ENCODE data around the gene ZKSCAN2. TPM values are rescaled to one million over a fixed set of nuclear protein-coding genes. Genes with fewer than 3 reads are reported as not detected.

The ZKSCAN2 gene
- total and polyA plus RNA-seq, 9 of the 15 experiments (the other 6 are each of a cell fraction or from before 2014, with no cell fraction given), result 1.3 to 9.5 (median 4.2) TPM

DNA sequence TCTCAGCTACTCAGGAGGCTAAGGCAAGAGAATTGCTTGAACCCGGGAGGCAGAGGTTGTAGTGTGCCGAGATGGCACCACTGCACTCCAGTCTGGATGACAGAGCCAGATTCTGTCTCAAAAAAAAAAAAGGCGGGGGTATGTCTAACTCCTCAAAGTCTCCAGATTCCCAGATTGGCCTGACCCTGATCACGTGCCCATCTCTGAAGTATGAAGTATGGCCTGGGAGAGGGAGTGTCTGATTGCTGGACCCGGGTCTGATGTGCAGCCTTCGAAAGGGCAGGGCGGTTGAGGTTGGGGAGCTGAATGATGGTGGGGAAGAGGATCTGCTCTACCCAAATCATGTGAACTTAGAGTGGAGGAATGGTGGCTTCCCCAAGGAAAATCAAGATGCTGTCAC, 58.2 kb downstream of the ZKSCAN2 start:
- 15% methylated on average over 7 of the region's 7 CpGs for WGBS (ENCODE audit: insufficient coverage, low coverage, missing lambda C conversion rate)
- DNase-seq (ENCODE audit: extremely low read depth in 1 of 4, low spot score in 3 of 4), result no peak
- H3K4me3 ChIP-seq, result no peak overlapping the region
- no peak overlapping the region for H2AFZ ChIP-seq (ENCODE audit: low read depth, low read length)
- H3K9ac ChIP-seq (ENCODE audit: insufficient read depth in 1 of 2, low read depth in 2 of 2, low read length in 2 of 2), result no peak overlapping the region
- TF ChIP-seq BHLHE40 (IDR thresholded peaks at IDR 0.05; ENCODE audit: low read length) (0 out of 2 replicates have a peak, but pooled peaks have one; percentile 27), RAD51 (IDR thresholded peaks at IDR 0.05; ENCODE audit: borderline replicate concordance, low read depth) (peak; percentile 56; the same call in 1 of the 2 replicates), DNMT1 (IDR thresholded peaks at IDR 0.05) (no peak), KLF1 (tag; IDR thresholded peaks at IDR 0.05) (no peak)
- TF ChIP-seq, protein P1, sequence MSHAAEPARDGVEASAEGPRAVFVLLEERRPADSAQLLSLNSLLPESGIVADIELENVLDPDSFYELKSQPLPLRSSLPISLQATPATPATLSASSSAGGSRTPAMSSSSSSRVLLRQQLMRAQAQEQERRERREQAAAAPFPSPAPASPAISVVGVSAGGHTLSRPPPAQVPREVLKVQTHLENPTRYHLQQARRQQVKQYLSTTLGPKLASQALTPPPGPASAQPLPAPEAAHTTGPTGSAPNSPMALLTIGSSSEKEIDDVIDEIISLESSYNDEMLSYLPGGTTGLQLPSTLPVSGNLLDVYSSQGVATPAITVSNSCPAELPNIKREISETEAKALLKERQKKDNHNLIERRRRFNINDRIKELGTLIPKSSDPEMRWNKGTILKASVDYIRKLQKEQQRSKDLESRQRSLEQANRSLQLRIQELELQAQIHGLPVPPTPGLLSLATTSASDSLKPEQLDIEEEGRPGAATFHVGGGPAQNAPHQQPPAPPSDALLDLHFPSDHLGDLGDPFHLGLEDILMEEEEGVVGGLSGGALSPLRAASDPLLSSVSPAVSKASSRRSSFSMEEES (CRISPR knock-in tag; IDR thresholded peaks at IDR 0.05), result peak; percentile 6; the same call in 1 of the 2 replicates
- TF ChIP-seq, protein P2, sequence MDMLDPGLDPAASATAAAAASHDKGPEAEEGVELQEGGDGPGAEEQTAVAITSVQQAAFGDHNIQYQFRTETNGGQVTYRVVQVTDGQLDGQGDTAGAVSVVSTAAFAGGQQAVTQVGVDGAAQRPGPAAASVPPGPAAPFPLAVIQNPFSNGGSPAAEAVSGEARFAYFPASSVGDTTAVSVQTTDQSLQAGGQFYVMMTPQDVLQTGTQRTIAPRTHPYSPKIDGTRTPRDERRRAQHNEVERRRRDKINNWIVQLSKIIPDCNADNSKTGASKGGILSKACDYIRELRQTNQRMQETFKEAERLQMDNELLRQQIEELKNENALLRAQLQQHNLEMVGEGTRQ (CRISPR knock-in tag; IDR thresholded peaks at IDR 0.05), result peak; percentile 71
- TF ChIP-seq, protein P3, sequence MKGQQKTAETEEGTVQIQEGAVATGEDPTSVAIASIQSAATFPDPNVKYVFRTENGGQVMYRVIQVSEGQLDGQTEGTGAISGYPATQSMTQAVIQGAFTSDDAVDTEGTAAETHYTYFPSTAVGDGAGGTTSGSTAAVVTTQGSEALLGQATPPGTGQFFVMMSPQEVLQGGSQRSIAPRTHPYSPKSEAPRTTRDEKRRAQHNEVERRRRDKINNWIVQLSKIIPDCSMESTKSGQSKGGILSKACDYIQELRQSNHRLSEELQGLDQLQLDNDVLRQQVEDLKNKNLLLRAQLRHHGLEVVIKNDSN (CRISPR knock-in tag; IDR thresholded peaks at IDR 0.05), result peak; percentile 60
- H3K36me3 ChIP-seq (ENCODE audit: control insufficient read depth, insufficient read depth, low read length), result no peaks in the 10 kb centered on the region
- no peaks in the 10 kb centered on the region for H3K79me2 ChIP-seq (ENCODE audit: control insufficient read depth, insufficient read depth, low read length)
- no peaks in the 10 kb centered on the region for H3K27me3 ChIP-seq (ENCODE audit: control insufficient read depth in 2 of 2, insufficient read depth in 2 of 2, low read length in 2 of 2)
- no peaks in the 10 kb centered on the region; a peak in 1 of 5 replicates for H3K4me1 ChIP-seq (replicated peaks in 1 of 2; ENCODE audit: control insufficient read depth in 2 of 2, insufficient read depth in 2 of 2, low read length in 2 of 2)
- POLR2A ChIA-PET, result no interaction called here
- no peaks in the 10 kb centered on the region for H3K9me1 ChIP-seq (ENCODE audit: control insufficient read depth, insufficient read depth, low read length)
- H3K4me2 ChIP-seq (ENCODE audit: insufficient read depth, low read length), result no peak overlapping the region
- no peak for FAIRE-seq
- peak; percentile 42; the same call in 1 of the 3 replicates for ATAC-seq
- CTCF ChIA-PET (ENCODE audit: low intra/inter-chr PET ratio), result no interaction called here
- intact Hi-C loops (cut with micrococcal nuclease) (no loop called here), in situ Hi-C loops (cut with MboI) (no loop called here)
- BruUV-seq (replicated peaks), result no TSS peak
- no peaks in the 10 kb centered on the region for H4K20me1 ChIP-seq (replicated peaks; ENCODE audit: control insufficient read depth, insufficient read depth, low read length)
- no peaks in the 10 kb centered on the region for H3K9me3 ChIP-seq (replicated peaks; ENCODE audit: control insufficient read depth, insufficient read depth, low read depth, low read length)
- H3K27ac ChIP-seq (ENCODE audit: extremely low read depth, low read depth, low read length), result no peak overlapping the region
